ENCODE results near the gene MN1. TPM values are rescaled to one million over a fixed set of nuclear protein-coding genes. Genes with fewer than 3 reads are reported as not detected.

Gene MN1
- total RNA-seq, 1 donor: 6.2 TPM

DNA sequence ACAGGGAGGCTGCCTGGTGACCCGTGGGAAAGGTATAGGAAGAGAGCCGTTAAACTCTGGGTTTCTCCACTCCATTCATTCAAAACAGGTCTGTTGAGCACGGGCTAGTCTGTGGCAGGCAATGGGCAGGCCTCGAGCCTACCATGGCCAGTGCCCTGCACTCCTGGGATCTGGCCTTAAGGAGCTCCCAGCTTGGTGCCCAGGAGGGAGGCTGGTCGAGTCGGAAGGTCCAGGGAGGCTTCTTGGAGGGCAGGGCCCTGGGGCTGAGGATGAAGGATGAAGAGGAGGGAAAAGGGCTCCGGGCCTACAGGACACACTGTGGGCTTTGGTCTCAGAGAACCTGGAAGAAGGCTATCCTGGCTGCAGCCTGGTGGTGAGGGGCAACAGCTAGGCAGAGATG lies 41.9 kb upstream of the MN1 start:
- peaks cover 8% of the 10 kb centered on the region for H3K36me3 ChIP-seq (ENCODE audit: insufficient read depth, low read length)
- H3K9me3 ChIP-seq (ENCODE audit: low read depth, low read length): no peaks in the 10 kb centered on the region
- no peak overlapping the region for H2AFZ ChIP-seq (ENCODE audit: low read length)
- no peaks in the 10 kb centered on the region for H3K27me3 ChIP-seq (ENCODE audit: insufficient read depth, low read length)
- DNase-seq (ENCODE audit: insufficient read length, low spot score, missing footprints): no peak
- H3K79me2 ChIP-seq (ENCODE audit: insufficient read depth, low read length): no peaks in the 10 kb centered on the region
- H3K4me1 ChIP-seq (ENCODE audit: insufficient read depth, low read length): no peaks in the 10 kb centered on the region
- no peak overlapping the region for H3K27ac ChIP-seq (ENCODE audit: low read depth, low read length)
- TF ChIP-seq, protein P1, sequence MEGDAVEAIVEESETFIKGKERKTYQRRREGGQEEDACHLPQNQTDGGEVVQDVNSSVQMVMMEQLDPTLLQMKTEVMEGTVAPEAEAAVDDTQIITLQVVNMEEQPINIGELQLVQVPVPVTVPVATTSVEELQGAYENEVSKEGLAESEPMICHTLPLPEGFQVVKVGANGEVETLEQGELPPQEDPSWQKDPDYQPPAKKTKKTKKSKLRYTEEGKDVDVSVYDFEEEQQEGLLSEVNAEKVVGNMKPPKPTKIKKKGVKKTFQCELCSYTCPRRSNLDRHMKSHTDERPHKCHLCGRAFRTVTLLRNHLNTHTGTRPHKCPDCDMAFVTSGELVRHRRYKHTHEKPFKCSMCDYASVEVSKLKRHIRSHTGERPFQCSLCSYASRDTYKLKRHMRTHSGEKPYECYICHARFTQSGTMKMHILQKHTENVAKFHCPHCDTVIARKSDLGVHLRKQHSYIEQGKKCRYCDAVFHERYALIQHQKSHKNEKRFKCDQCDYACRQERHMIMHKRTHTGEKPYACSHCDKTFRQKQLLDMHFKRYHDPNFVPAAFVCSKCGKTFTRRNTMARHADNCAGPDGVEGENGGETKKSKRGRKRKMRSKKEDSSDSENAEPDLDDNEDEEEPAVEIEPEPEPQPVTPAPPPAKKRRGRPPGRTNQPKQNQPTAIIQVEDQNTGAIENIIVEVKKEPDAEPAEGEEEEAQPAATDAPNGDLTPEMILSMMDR (IDR thresholded peaks at IDR 0.05; ENCODE audit: extremely low read depth, low read depth, low read length): no peak
- H3K4me2 ChIP-seq (ENCODE audit: insufficient read depth, low read length): no peak overlapping the region
- no peaks in the 10 kb centered on the region for H4K20me1 ChIP-seq (ENCODE audit: insufficient read depth, low read length)
- H3K4me3 ChIP-seq (ENCODE audit: insufficient read depth, low read length): no peak overlapping the region

DNA sequence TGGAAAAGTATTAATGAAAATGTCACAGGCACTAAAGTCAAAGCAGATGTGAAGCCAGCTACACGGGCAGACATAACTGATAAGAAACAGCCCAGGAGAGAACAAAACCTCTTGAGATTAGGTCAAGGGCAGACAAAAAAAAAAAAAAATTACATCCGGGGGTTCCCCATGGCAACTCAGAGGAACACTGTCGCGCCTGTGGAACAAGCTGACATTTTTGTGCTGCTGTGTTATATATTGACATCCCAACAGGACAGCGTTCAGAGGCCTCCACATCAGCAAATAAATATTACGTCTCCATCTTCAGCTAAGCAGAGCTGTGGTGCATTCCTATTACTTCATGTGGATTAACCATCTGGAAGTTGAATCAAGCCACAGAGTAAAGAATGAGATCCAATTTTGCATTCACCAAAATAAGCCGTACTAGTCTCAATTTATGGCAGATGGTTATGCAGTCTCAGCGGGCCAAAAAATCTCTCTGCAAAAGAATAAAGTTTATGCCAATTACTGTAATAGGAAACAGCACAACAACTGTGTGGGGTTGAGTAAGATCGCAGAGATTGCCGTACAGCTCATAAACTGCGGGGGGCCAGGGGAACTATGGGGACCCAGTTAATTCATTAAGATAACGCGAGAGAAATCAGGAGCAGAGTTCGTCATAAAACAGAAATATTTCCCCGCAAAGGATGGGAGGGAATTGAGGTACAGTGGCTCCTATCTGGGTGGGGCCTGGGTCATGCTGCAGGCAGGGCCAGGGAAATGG lies 41.3 kb upstream of the MN1 start:
- H3K4me2 ChIP-seq (ENCODE audit: insufficient read depth, low read length): no peak overlapping the region
- H3K36me3 ChIP-seq (ENCODE audit: insufficient read depth, low read length): peaks cover 5% of the 10 kb centered on the region
- no peaks in the 10 kb centered on the region for H3K9me3 ChIP-seq (ENCODE audit: low read depth, low read length)
- H3K79me2 ChIP-seq (ENCODE audit: insufficient read depth, low read length): no peaks in the 10 kb centered on the region
- no peaks in the 10 kb centered on the region for H3K27me3 ChIP-seq (ENCODE audit: insufficient read depth, low read length)
- no peaks in the 10 kb centered on the region for H4K20me1 ChIP-seq (ENCODE audit: insufficient read depth, low read length)
- TF ChIP-seq, protein P1 (IDR thresholded peaks at IDR 0.05; ENCODE audit: extremely low read depth, low read depth, low read length): no peak
- H3K4me3 ChIP-seq (ENCODE audit: insufficient read depth, low read length): no peak overlapping the region
- no peak for DNase-seq (ENCODE audit: insufficient read length, low spot score, missing footprints)
- H3K4me1 ChIP-seq (ENCODE audit: insufficient read depth, low read length): no peaks in the 10 kb centered on the region
- H3K27ac ChIP-seq (ENCODE audit: low read depth, low read length): no peak overlapping the region
- no peak overlapping the region for H2AFZ ChIP-seq (ENCODE audit: low read length)

DNA sequence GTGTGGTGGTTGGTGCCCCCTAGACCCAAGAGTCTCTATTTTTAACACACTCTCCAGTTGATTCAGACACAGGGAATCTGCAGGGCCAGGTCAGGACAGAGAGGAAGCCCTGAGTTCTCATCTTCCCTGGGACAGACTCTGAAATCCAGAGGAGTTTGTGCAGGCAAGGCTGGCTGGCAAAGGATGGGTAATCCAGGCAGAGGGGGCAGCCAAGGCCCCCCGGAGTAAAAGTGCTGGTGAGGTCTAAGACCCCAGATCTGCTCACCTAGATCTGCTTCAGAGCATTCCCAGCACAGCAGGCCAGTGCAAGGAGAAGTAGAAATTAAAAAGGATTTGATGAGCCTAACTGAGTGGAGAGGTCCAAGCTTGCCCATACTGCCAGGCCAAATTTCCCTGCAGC lies 40.6 kb upstream of the MN1 start:
- TF ChIP-seq, protein P1 (IDR thresholded peaks at IDR 0.05; ENCODE audit: extremely low read depth, low read depth, low read length): no peak
- Histone ChIP-seq H3K79me2 (ENCODE audit: insufficient read depth, low read length) (no peaks in the 10 kb centered on the region), H3K4me1 (ENCODE audit: insufficient read depth, low read length) (no peaks in the 10 kb centered on the region), H3K36me3 (ENCODE audit: insufficient read depth, low read length) (peaks cover 3% of the 10 kb centered on the region), H3K27me3 (ENCODE audit: insufficient read depth, low read length) (no peaks in the 10 kb centered on the region), H3K9me3 (ENCODE audit: low read depth, low read length) (no peaks in the 10 kb centered on the region), H3K4me2 (ENCODE audit: insufficient read depth, low read length) (no peak overlapping the region), H3K4me3 (ENCODE audit: insufficient read depth, low read length) (no peak overlapping the region), H4K20me1 (ENCODE audit: insufficient read depth, low read length) (no peaks in the 10 kb centered on the region), H3K27ac (ENCODE audit: low read depth, low read length) (no peak overlapping the region), H2AFZ (ENCODE audit: low read length) (no peak overlapping the region)
- no peak for DNase-seq (ENCODE audit: insufficient read length, low spot score, missing footprints)

DNA sequence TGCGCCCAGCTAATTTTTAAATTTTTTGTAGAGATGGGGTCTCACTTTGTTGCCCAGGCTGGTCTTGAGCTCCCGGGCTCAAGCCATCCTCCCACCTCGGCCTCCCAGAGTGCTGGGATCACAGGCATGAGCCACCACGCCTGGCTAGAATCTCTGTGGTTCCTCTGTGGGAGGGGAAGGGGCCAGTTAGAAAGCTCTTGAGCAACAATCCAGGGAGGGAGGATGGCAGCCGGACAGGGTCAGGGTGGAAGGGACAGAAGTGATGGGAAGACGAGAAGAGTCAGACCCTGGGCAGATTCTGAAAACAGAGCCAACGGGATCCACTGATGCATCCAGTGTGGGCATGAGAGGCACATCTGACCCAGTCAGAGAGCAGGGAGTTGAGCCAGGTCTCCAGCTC lies 38.9 kb upstream of the MN1 start:
- no peak overlapping the region for H3K4me2 ChIP-seq (ENCODE audit: insufficient read depth, low read length)
- no peak overlapping the region for H3K27ac ChIP-seq (ENCODE audit: low read depth, low read length)
- TF ChIP-seq, protein P1 (IDR thresholded peaks at IDR 0.05; ENCODE audit: extremely low read depth, low read depth, low read length): no peak
- H3K4me1 ChIP-seq (ENCODE audit: insufficient read depth, low read length): peaks cover 9% of the 10 kb centered on the region
- H2AFZ ChIP-seq (ENCODE audit: low read length): no peak overlapping the region
- H3K4me3 ChIP-seq (ENCODE audit: insufficient read depth, low read length): no peak overlapping the region
- no peaks in the 10 kb centered on the region for H3K9me3 ChIP-seq (ENCODE audit: low read depth, low read length)
- H3K36me3 ChIP-seq (ENCODE audit: insufficient read depth, low read length): no peaks in the 10 kb centered on the region
- DNase-seq (ENCODE audit: insufficient read length, low spot score, missing footprints): no peak
- no peaks in the 10 kb centered on the region for H3K79me2 ChIP-seq (ENCODE audit: insufficient read depth, low read length)
- H4K20me1 ChIP-seq (ENCODE audit: insufficient read depth, low read length): no peaks in the 10 kb centered on the region
- H3K27me3 ChIP-seq (ENCODE audit: insufficient read depth, low read length): no peaks in the 10 kb centered on the region

All from osteoblast (primary cell).